ENCODE data around the gene ADAM23. TPM values are rescaled to one million over a fixed set of nuclear protein-coding genes. Genes with fewer than 3 reads are reported as not detected.

Gene ADAM23
- total and polyA plus RNA-seq, 2 experiments from 2014 or later = 11.3 to 13.1 TPM

GRCh38 chr2:206415618-206416243 is 27.6 kb upstream of the ADAM23 start:
- Histone ChIP-seq H3K27ac (no peak overlapping the region), H3K9me3 (ENCODE audit: low read depth) (no peaks in the 10 kb centered on the region), H3K4me1 (ENCODE audit: low read depth) (no peaks in the 10 kb centered on the region), H3K27me3 (no peaks in the 10 kb centered on the region), H3K36me3 (no peaks in the 10 kb centered on the region), H3K4me3 (no peak overlapping the region)
- no peak for DNase-seq (ENCODE audit: low read depth in 1 of 2, low spot score in 1 of 2)
- no peak for TF ChIP-seq CTCF (IDR thresholded peaks at IDR 0.05; ENCODE audit: low read depth, low read length)

- H3K36me3 ChIP-seq = no peaks in the 10 kb centered on the region
- H3K4me1 ChIP-seq (ENCODE audit: low read depth) = no peaks in the 10 kb centered on the region
- no peak overlapping the region for H3K4me3 ChIP-seq
- H3K9me3 ChIP-seq (ENCODE audit: low read depth) = no peaks in the 10 kb centered on the region
- no peaks in the 10 kb centered on the region for H3K27me3 ChIP-seq
- no peak overlapping the region for H3K27ac ChIP-seq
- no peak for TF ChIP-seq CTCF (IDR thresholded peaks at IDR 0.05; ENCODE audit: low read depth, low read length)
- no peak for DNase-seq (ENCODE audit: low read depth in 1 of 2, low spot score in 1 of 2)
Measured at GRCh38 chr2:206418968-206419367, 24.4 kb upstream of the ADAM23 start.

- no peaks in the 10 kb centered on the region for H3K36me3 ChIP-seq
- H3K4me1 ChIP-seq (ENCODE audit: low read depth) = no peaks in the 10 kb centered on the region
- no peaks in the 10 kb centered on the region for H3K9me3 ChIP-seq (ENCODE audit: low read depth)
- no peak for TF ChIP-seq CTCF (IDR thresholded peaks at IDR 0.05; ENCODE audit: low read depth, low read length)
- H3K27me3 ChIP-seq = no peaks in the 10 kb centered on the region
- H3K4me3 ChIP-seq = no peak overlapping the region
- H3K27ac ChIP-seq = no peak overlapping the region
- no peak for DNase-seq (ENCODE audit: low read depth in 1 of 2, low spot score in 1 of 2)
Measured at GRCh38 chr2:206420721-206421120, 22.6 kb upstream of the ADAM23 start.

GRCh38 chr2:206422493-206422892 is 20.8 kb upstream of the ADAM23 start:
- no peaks in the 10 kb centered on the region for H3K9me3 ChIP-seq (ENCODE audit: low read depth)
- H3K27ac ChIP-seq = no peak overlapping the region
- peak in 1 of 2 donors; percentile 80 for DNase-seq (ENCODE audit: low read depth in 1 of 2, low spot score in 1 of 2)
- H3K4me1 ChIP-seq (ENCODE audit: low read depth) = no peaks in the 10 kb centered on the region
- no peak for TF ChIP-seq CTCF (IDR thresholded peaks at IDR 0.05; ENCODE audit: low read depth, low read length)
- H3K27me3 ChIP-seq = no peaks in the 10 kb centered on the region
- H3K4me3 ChIP-seq = no peak overlapping the region
- no peaks in the 10 kb centered on the region for H3K36me3 ChIP-seq

GRCh38 chr2:206423147-206423546 is 20.2 kb upstream of the ADAM23 start:
- TF ChIP-seq CTCF (IDR thresholded peaks at IDR 0.05; ENCODE audit: low read depth, low read length) = no peak

More at GRCh38 chr2:206423147-206423546, 20.2 kb upstream of the ADAM23 start:
- H3K36me3 ChIP-seq = no peaks in the 10 kb centered on the region
- H3K4me3 ChIP-seq = no peak overlapping the region
- no peaks in the 10 kb centered on the region for H3K27me3 ChIP-seq
- no peak overlapping the region for H3K27ac ChIP-seq
- H3K9me3 ChIP-seq (ENCODE audit: low read depth) = no peaks in the 10 kb centered on the region
- no peaks in the 10 kb centered on the region for H3K4me1 ChIP-seq (ENCODE audit: low read depth)
- peak in 1 of 2 donors; percentile 38 for DNase-seq (ENCODE audit: low read depth in 1 of 2, low spot score in 1 of 2)
